ENCODE results near the gene KAZALD1. TPM values are rescaled to one million over a fixed set of nuclear protein-coding genes. Genes with fewer than 3 reads are reported as not detected.

KAZALD1 gene
- total and polyA plus RNA-seq, 10 of the 15 experiments (the other 5 are each of a cell fraction or from before 2014, with no cell fraction given): 0.10 to 4.3 (median 1.9) TPM

- TF ChIP-seq PRDM15 (CRISPR knock-in tag; IDR thresholded peaks at IDR 0.05) (no peak), ZNF24 (IDR thresholded peaks at IDR 0.05) (no peak), CUX1 (IDR thresholded peaks at IDR 0.05; ENCODE audit: insufficient replicate concordance, low read depth, low read length) (no peak), TBL1XR1 (IDR thresholded peaks at IDR 0.05; ENCODE audit: low read depth, low read length) (no peak), USF1 (IDR thresholded peaks at IDR 0.05; ENCODE audit: borderline replicate concordance, extremely low read length, insufficient read depth, low read depth, low read length) (no peak), EP300 (IDR thresholded peaks at IDR 0.05; ENCODE audit: borderline replicate concordance in 1 of 2, control insufficient read depth in 1 of 2, low read depth in 2 of 2, low read length in 2 of 2) (no peak), CHD4 (IDR thresholded peaks at IDR 0.05) (no peak), MTA2 (IDR thresholded peaks at IDR 0.05; ENCODE audit: low read depth) (peak; percentile 24; the same call in 1 of the 2 replicates), SMAD5 (IDR thresholded peaks at IDR 0.05; ENCODE audit: low read depth) (no peak), WRNIP1 (IDR thresholded peaks at IDR 0.05; ENCODE audit: borderline replicate concordance, low read depth, low read length) (no peak), TCF12 (IDR thresholded peaks at IDR 0.05; ENCODE audit: low read depth, low read length) (no peak), KAT2A (conservative IDR thresholded peaks at IDR 0.05; ENCODE audit: control insufficient read depth, low read depth, low read length) (no peak), ESRRA (IDR thresholded peaks at IDR 0.05; ENCODE audit: low read length) (no peak), NFIC (IDR thresholded peaks at IDR 0.05; ENCODE audit: low read depth, low read length) (no peak), TARDBP (IDR thresholded peaks at IDR 0.05; ENCODE audit: borderline replicate concordance) (no peak), KLF5 (IDR thresholded peaks at IDR 0.05; ENCODE audit: partially characterized antibody) (no peak)
Measured at GRCh38 chr10:101012525-101013364, 49.0 kb upstream of the KAZALD1 start (continued).

Data from GM12878 (cell line).